ENCODE measurements around the gene LEUTX.

Gene LEUTX

GRCh38 chr19:39830406-39830805 lies 51.8 kb downstream of the LEUTX start:
- no peaks in the 10 kb centered on the region for H3K79me2 ChIP-seq (ENCODE audit: control insufficient read depth, insufficient read depth, low read length, unreplicated experiment)
- no peak overlapping the region for H2AFZ ChIP-seq (ENCODE audit: low read length, unreplicated experiment)
- peaks cover 10% of the 10 kb centered on the region for H3K4me1 ChIP-seq (ENCODE audit: control insufficient read depth, insufficient read depth, low read length, unreplicated experiment)
- H3K4me3 ChIP-seq (ENCODE audit: low read depth, low read length): no peak overlapping the region
- no peak overlapping the region for H3K27ac ChIP-seq (ENCODE audit: low read depth, low read length)
- H3K27me3 ChIP-seq (ENCODE audit: insufficient read depth, low read length): no peaks in the 10 kb centered on the region
- H3K36me3 ChIP-seq (ENCODE audit: insufficient read depth, low read length): peaks cover 4% of the 10 kb centered on the region; the same call in 1 of the 2 replicates

GRCh38 chr19:39830847-39831246 lies 52.2 kb downstream of the LEUTX start:
- H3K27me3 ChIP-seq (ENCODE audit: insufficient read depth, low read length): no peaks in the 10 kb centered on the region
- no peak overlapping the region for H3K27ac ChIP-seq (ENCODE audit: low read depth, low read length)
- H2AFZ ChIP-seq (ENCODE audit: low read length, unreplicated experiment): no peak overlapping the region
- H3K36me3 ChIP-seq (ENCODE audit: insufficient read depth, low read length): peaks cover 4% of the 10 kb centered on the region; the same call in 1 of the 2 replicates
- H3K79me2 ChIP-seq (ENCODE audit: control insufficient read depth, insufficient read depth, low read length, unreplicated experiment): no peaks in the 10 kb centered on the region
- no peak overlapping the region for H3K4me3 ChIP-seq (ENCODE audit: low read depth, low read length)
- peaks cover 10% of the 10 kb centered on the region for H3K4me1 ChIP-seq (ENCODE audit: control insufficient read depth, insufficient read depth, low read length, unreplicated experiment)

- no peaks in the 10 kb centered on the region for H3K79me2 ChIP-seq (ENCODE audit: control insufficient read depth, insufficient read depth, low read length, unreplicated experiment)
- H3K27ac ChIP-seq (ENCODE audit: low read depth, low read length): no peak overlapping the region
- H2AFZ ChIP-seq (ENCODE audit: low read length, unreplicated experiment): no peak overlapping the region
- no peak overlapping the region for H3K4me3 ChIP-seq (ENCODE audit: low read depth, low read length)
- peaks cover 4% of the 10 kb centered on the region; the same call in 1 of the 2 replicates for H3K36me3 ChIP-seq (ENCODE audit: insufficient read depth, low read length)
- no peaks in the 10 kb centered on the region for H3K27me3 ChIP-seq (ENCODE audit: insufficient read depth, low read length)
- H3K4me1 ChIP-seq (ENCODE audit: control insufficient read depth, insufficient read depth, low read length, unreplicated experiment): peaks cover 10% of the 10 kb centered on the region
Measured at GRCh38 chr19:39831679-39832078, 53.0 kb downstream of the LEUTX start.

GRCh38 chr19:39832341-39833083 lies 53.9 kb downstream of the LEUTX start:
- H3K36me3 ChIP-seq (ENCODE audit: insufficient read depth, low read length): peaks cover 4% of the 10 kb centered on the region; the same call in 1 of the 2 replicates
- peak overlapping the region; percentile 86 for H3K4me3 ChIP-seq (ENCODE audit: low read depth, low read length)
- H3K27ac ChIP-seq (ENCODE audit: low read depth, low read length): peak overlapping the region; percentile 91; the same call in 1 of the 2 replicates
- no peaks in the 10 kb centered on the region for H3K79me2 ChIP-seq (ENCODE audit: control insufficient read depth, insufficient read depth, low read length, unreplicated experiment)
- peaks cover 10% of the 10 kb centered on the region for H3K4me1 ChIP-seq (ENCODE audit: control insufficient read depth, insufficient read depth, low read length, unreplicated experiment)
- H3K27me3 ChIP-seq (ENCODE audit: insufficient read depth, low read length): no peaks in the 10 kb centered on the region
- no peak overlapping the region for H2AFZ ChIP-seq (ENCODE audit: low read length, unreplicated experiment)

- peak overlapping the region; percentile 86 for H3K4me3 ChIP-seq (ENCODE audit: low read depth, low read length)
- peaks cover 4% of the 10 kb centered on the region; the same call in 1 of the 2 replicates for H3K36me3 ChIP-seq (ENCODE audit: insufficient read depth, low read length)
- H2AFZ ChIP-seq (ENCODE audit: low read length, unreplicated experiment): peak overlapping the region; percentile 50
- H3K27ac ChIP-seq (ENCODE audit: low read depth, low read length): peak overlapping the region; percentile 91; the same call in 1 of the 2 replicates
- no peaks in the 10 kb centered on the region for H3K27me3 ChIP-seq (ENCODE audit: insufficient read depth, low read length)
- peaks cover 10% of the 10 kb centered on the region for H3K4me1 ChIP-seq (ENCODE audit: control insufficient read depth, insufficient read depth, low read length, unreplicated experiment)
- no peaks in the 10 kb centered on the region for H3K79me2 ChIP-seq (ENCODE audit: control insufficient read depth, insufficient read depth, low read length, unreplicated experiment)
Measured at GRCh38 chr19:39833160-39833463, 54.5 kb downstream of the LEUTX start.

GRCh38 chr19:39833464-39834286 lies 55.0 kb downstream of the LEUTX start, which contains the start of gene DYRK1B:
Gene DYRK1B, minus strand, starts transcription at chr19:39834162. Its CDS starts 2,295 bp downstream, at chr19:39831867.
- peak within 1 kb of the TSS; percentile 50 for H2AFZ ChIP-seq (ENCODE audit: low read length, unreplicated experiment)
- no peaks in the 10 kb centered on the region for H3K27me3 ChIP-seq (ENCODE audit: insufficient read depth, low read length)
- peak within 1 kb of the TSS; percentile 91 for H3K27ac ChIP-seq (ENCODE audit: low read depth, low read length)
- peaks cover 4% of the 10 kb centered on the region; the same call in 1 of the 2 replicates for H3K36me3 ChIP-seq (ENCODE audit: insufficient read depth, low read length)
- H3K4me3 ChIP-seq (ENCODE audit: low read depth, low read length): peak within 1 kb of the TSS; percentile 86
- H3K79me2 ChIP-seq (ENCODE audit: control insufficient read depth, insufficient read depth, low read length, unreplicated experiment): peaks cover 1% of the 10 kb centered on the region
- H3K4me1 ChIP-seq (ENCODE audit: control insufficient read depth, insufficient read depth, low read length, unreplicated experiment): peaks cover 10% of the 10 kb centered on the region

- peaks cover 8% of the 10 kb centered on the region for H3K79me2 ChIP-seq (ENCODE audit: control insufficient read depth, insufficient read depth, low read length, unreplicated experiment)
- peaks cover 4% of the 10 kb centered on the region; the same call in 1 of the 2 replicates for H3K36me3 ChIP-seq (ENCODE audit: insufficient read depth, low read length)
- no peak overlapping the region; the same call in 1 of the 2 replicates for H3K4me3 ChIP-seq (ENCODE audit: low read depth, low read length)
- H3K4me1 ChIP-seq (ENCODE audit: control insufficient read depth, insufficient read depth, low read length, unreplicated experiment): peaks cover 10% of the 10 kb centered on the region
- no peak overlapping the region for H2AFZ ChIP-seq (ENCODE audit: low read length, unreplicated experiment)
- H3K27me3 ChIP-seq (ENCODE audit: insufficient read depth, low read length): no peaks in the 10 kb centered on the region
- no peak overlapping the region for H3K27ac ChIP-seq (ENCODE audit: low read depth, low read length)
Measured at GRCh38 chr19:39834287-39834841, 55.7 kb downstream of the LEUTX start.
